BLaER1 (cell line): ENCODE data around the gene LRPAP1.
A peak's percentile ranks its signal among the peaks of the same experiment; 100 is the strongest.

Experiments used
- H3K27ac ChIP-seq: shearing (Covaris generic); formaldehyde crosslinking; 2 replicates; pipeline ENCODE4 v1.8.1; 2022
- H3K27me3 ChIP-seq: shearing (Covaris generic); formaldehyde crosslinking; 2 replicates; pipeline ENCODE4 v1.8.1; 2022
- H3K36me3 ChIP-seq: shearing (Covaris generic); formaldehyde crosslinking; 2 replicates; pipeline ENCODE4 v1.8.1; 2022
- H3K4me1 ChIP-seq: shearing (Covaris generic); formaldehyde crosslinking; 2 replicates; pipeline ENCODE4 v1.8.1; 2022
- H3K4me2 ChIP-seq: shearing (Covaris generic); formaldehyde crosslinking; 2 replicates; pipeline ENCODE4 v1.8.1; 2022
- H3K4me3 ChIP-seq: shearing (Covaris generic); formaldehyde crosslinking; 2 replicates; pipeline ENCODE4 v1.8.1; 2022
- H3K9ac ChIP-seq: shearing (Covaris generic); formaldehyde crosslinking; 2 replicates; pipeline ENCODE4 v1.8.1; 2022
- H3K9me3 ChIP-seq: shearing (Covaris generic); formaldehyde crosslinking; 2 replicates; pipeline ENCODE4 v1.8.1; 2022
- H4K20me1 ChIP-seq: shearing (Covaris generic); formaldehyde crosslinking; 2 replicates; pipeline ENCODE4 v1.8.1; 2022
- Cebpa-rat ChIP-seq: shearing (Covaris generic); IDR thresholded peaks from 2 replicates; pipeline ENCODE4 v1.8.1; 2022

The LRPAP1 gene

GRCh38 chr4:3533423-3533820 is 1.2 kb upstream of the LRPAP1 start:
- Histone ChIP-seq H3K4me1 (peaks cover 40% of the 10 kb centered on the region), H3K9ac (no peak overlapping the region), H3K27me3 (peaks cover 7% of the 10 kb centered on the region; the same call in 1 of the 2 replicates), H3K4me3 (no peak overlapping the region), H3K36me3 (peaks cover 5% of the 10 kb centered on the region), H3K4me2 (no peak overlapping the region), H3K27ac (no peak overlapping the region), H4K20me1 (peaks cover 37% of the 10 kb centered on the region), H3K9me3 (peaks cover 4% of the 10 kb centered on the region; the same call in 1 of the 2 replicates)
- TF ChIP-seq Cebpa-rat = no peak

- peaks cover 7% of the 10 kb centered on the region; the same call in 1 of the 2 replicates for H3K27me3 ChIP-seq
- no peaks in the 10 kb centered on the region for H3K9me3 ChIP-seq
- H3K27ac ChIP-seq = no peak overlapping the region
- H3K4me1 ChIP-seq = peaks cover 45% of the 10 kb centered on the region
- H3K4me3 ChIP-seq = peak overlapping the region; percentile 80
- no peak for TF ChIP-seq Cebpa-rat
- H3K36me3 ChIP-seq = peaks cover 10% of the 10 kb centered on the region
- H3K9ac ChIP-seq = 0 out of 2 replicates have a peak overlapping the region, but pooled peaks have one; percentile 29
- peak overlapping the region; percentile 100 for H3K4me2 ChIP-seq
- peaks cover 42% of the 10 kb centered on the region for H4K20me1 ChIP-seq
These were observed 665 bp upstream of the LRPAP1 start for GRCh38 chr4:3532751-3533422.

GRCh38 chr4:3531318-3531878 is 824 bp downstream of the LRPAP1 start:
- Histone ChIP-seq H3K27ac (peak overlapping the region; percentile 88), H3K36me3 (peaks cover 10% of the 10 kb centered on the region), H3K27me3 (peaks cover 7% of the 10 kb centered on the region; the same call in 1 of the 2 replicates), H3K9me3 (no peaks in the 10 kb centered on the region), H3K9ac (peak overlapping the region; percentile 92), H3K4me3 (peak overlapping the region; percentile 80), H3K4me2 (peak overlapping the region; percentile 100), H4K20me1 (peaks cover 57% of the 10 kb centered on the region), H3K4me1 (peaks cover 60% of the 10 kb centered on the region)
- TF ChIP-seq Cebpa-rat = no peak

- Histone ChIP-seq H3K27ac (peak overlapping the region; percentile 28; the same call in 1 of the 2 replicates), H4K20me1 (peaks cover 63% of the 10 kb centered on the region), H3K27me3 (peaks cover 7% of the 10 kb centered on the region; the same call in 1 of the 2 replicates), H3K4me2 (peak overlapping the region; percentile 100), H3K4me1 (peaks cover 66% of the 10 kb centered on the region), H3K9me3 (no peaks in the 10 kb centered on the region), H3K4me3 (peak overlapping the region; percentile 80), H3K9ac (peak overlapping the region; percentile 92), H3K36me3 (peaks cover 15% of the 10 kb centered on the region)
- TF ChIP-seq Cebpa-rat = no peak
These were observed 1.5 kb downstream of the LRPAP1 start for GRCh38 chr4:3530663-3531254.

GRCh38 chr4:3530051-3530450 is 2.2 kb downstream of the LRPAP1 start:
- H3K4me1 ChIP-seq = peaks cover 73% of the 10 kb centered on the region
- H3K27ac ChIP-seq = peak overlapping the region; percentile 28; the same call in 1 of the 2 replicates
- H4K20me1 ChIP-seq = peaks cover 70% of the 10 kb centered on the region

GRCh38 chr4:3529363-3529762 is 2.9 kb downstream of the LRPAP1 start:
- no peaks in the 10 kb centered on the region for H3K9me3 ChIP-seq
- peaks cover 26% of the 10 kb centered on the region for H3K36me3 ChIP-seq
- no peak overlapping the region for H3K4me3 ChIP-seq
- H3K27ac ChIP-seq = no peak overlapping the region
- H4K20me1 ChIP-seq = peaks cover 77% of the 10 kb centered on the region
- peaks cover 7% of the 10 kb centered on the region; the same call in 1 of the 2 replicates for H3K27me3 ChIP-seq
- peak overlapping the region; percentile 100 for H3K4me2 ChIP-seq
- no peak overlapping the region; the same call in 1 of the 2 replicates for H3K9ac ChIP-seq
- peak; percentile 97 for TF ChIP-seq Cebpa-rat
- peaks cover 80% of the 10 kb centered on the region for H3K4me1 ChIP-seq

More at GRCh38 chr4:3530051-3530450, 2.2 kb downstream of the LRPAP1 start:
- H3K36me3 ChIP-seq = peaks cover 19% of the 10 kb centered on the region
- peaks cover 7% of the 10 kb centered on the region; the same call in 1 of the 2 replicates for H3K27me3 ChIP-seq
- H3K9ac ChIP-seq = peak overlapping the region; percentile 48; the same call in 1 of the 2 replicates
- H3K9me3 ChIP-seq = no peaks in the 10 kb centered on the region
- TF ChIP-seq Cebpa-rat = no peak
- H3K4me3 ChIP-seq = peak overlapping the region; percentile 80; the same call in 1 of the 2 replicates
- peak overlapping the region; percentile 100 for H3K4me2 ChIP-seq

GRCh38 chr4:3527914-3528876 is 4.0 kb downstream of the LRPAP1 start:
- H3K9me3 ChIP-seq = no peaks in the 10 kb centered on the region
- H4K20me1 ChIP-seq = peaks cover 89% of the 10 kb centered on the region
- peaks cover 86% of the 10 kb centered on the region for H3K4me1 ChIP-seq
- H3K4me3 ChIP-seq = peak overlapping the region; percentile 24
- H3K36me3 ChIP-seq = peaks cover 38% of the 10 kb centered on the region
- H3K27me3 ChIP-seq = peaks cover 4% of the 10 kb centered on the region; the same call in 1 of the 2 replicates
- no peak for TF ChIP-seq Cebpa-rat
- H3K9ac ChIP-seq = peak overlapping the region; percentile 64
- H3K4me2 ChIP-seq = peak overlapping the region; percentile 100
- H3K27ac ChIP-seq = peak overlapping the region; percentile 55

GRCh38 chr4:3527101-3527913 is 4.9 kb downstream of the LRPAP1 start:
- Histone ChIP-seq H3K4me3 (peak overlapping the region; percentile 24), H4K20me1 (peaks cover 98% of the 10 kb centered on the region), H3K9me3 (no peaks in the 10 kb centered on the region), H3K4me1 (peaks cover 80% of the 10 kb centered on the region), H3K36me3 (peaks cover 47% of the 10 kb centered on the region), H3K27ac (peak overlapping the region; percentile 55), H3K4me2 (peak overlapping the region; percentile 100), H3K27me3 (no peaks in the 10 kb centered on the region), H3K9ac (peak overlapping the region; percentile 64)
- no peak for TF ChIP-seq Cebpa-rat
